ENCODE data around the gene MAT2A.

Gene MAT2A

DNA sequence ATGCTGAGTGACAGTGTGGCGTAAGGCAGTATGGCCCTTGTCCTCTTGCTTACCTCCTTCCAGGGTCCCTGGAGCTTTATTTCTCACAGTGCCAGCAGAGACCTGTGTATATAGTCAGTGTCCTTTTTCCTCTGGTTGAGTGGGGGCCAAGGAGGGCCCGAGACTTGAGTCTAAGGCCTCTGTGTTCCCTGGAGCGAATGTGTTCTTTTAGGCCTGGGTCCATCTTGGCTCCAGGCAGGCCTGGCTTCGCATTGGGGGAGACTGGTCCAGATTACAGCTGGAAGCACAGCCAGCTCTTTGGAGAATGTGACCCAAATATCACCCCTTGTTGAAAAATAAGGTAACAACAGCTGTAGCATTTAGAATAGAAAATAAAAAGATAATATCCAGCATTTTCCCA is 50.2 kb downstream of the MAT2A start:
- TF ChIP-seq, protein P1, sequence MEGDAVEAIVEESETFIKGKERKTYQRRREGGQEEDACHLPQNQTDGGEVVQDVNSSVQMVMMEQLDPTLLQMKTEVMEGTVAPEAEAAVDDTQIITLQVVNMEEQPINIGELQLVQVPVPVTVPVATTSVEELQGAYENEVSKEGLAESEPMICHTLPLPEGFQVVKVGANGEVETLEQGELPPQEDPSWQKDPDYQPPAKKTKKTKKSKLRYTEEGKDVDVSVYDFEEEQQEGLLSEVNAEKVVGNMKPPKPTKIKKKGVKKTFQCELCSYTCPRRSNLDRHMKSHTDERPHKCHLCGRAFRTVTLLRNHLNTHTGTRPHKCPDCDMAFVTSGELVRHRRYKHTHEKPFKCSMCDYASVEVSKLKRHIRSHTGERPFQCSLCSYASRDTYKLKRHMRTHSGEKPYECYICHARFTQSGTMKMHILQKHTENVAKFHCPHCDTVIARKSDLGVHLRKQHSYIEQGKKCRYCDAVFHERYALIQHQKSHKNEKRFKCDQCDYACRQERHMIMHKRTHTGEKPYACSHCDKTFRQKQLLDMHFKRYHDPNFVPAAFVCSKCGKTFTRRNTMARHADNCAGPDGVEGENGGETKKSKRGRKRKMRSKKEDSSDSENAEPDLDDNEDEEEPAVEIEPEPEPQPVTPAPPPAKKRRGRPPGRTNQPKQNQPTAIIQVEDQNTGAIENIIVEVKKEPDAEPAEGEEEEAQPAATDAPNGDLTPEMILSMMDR (IDR thresholded peaks at IDR 0.05), result no peak

GRCh38 chr2:85589982-85590791 is 51.2 kb downstream of the MAT2A start:
- TF ChIP-seq, protein P1 (IDR thresholded peaks at IDR 0.05), result no peak

GRCh38 chr2:85590950-85591349 is 52.0 kb downstream of the MAT2A start:
- TF ChIP-seq, protein P1 (IDR thresholded peaks at IDR 0.05), result no peak

DNA sequence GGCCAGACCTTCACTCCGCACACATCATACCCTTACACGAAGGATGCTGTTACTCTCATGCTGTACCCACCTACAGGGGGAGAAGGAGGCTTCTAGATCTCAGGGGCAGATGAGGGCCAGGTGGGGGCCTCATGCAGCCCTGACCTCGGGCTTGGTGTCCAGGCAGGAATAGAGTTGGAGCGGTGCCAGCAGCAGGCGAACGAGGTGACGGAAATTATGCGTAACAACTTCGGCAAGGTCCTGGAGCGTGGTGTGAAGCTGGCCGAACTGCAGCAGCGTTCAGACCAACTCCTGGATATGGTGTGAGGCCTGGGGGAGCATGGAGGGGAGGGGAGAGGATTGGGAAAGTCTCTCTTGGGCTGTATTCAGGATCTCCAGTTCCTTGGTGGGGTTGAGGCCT is 52.6 kb downstream of the MAT2A start:
- TF ChIP-seq, protein P1 (IDR thresholded peaks at IDR 0.05), result no peak

GRCh38 chr2:85593023-85593422 is 54.1 kb downstream of the MAT2A start:
- TF ChIP-seq, protein P1 (IDR thresholded peaks at IDR 0.05), result no peak

Data from LNCAP (cell line).